ENCODE data around the gene MAPK8. TPM values are rescaled to one million over a fixed set of nuclear protein-coding genes. Genes with fewer than 3 reads are reported as not detected.

Gene MAPK8
- total RNA-seq, 1 experiment from 2014 or later, result 34.8 TPM

GRCh38 chr10:48485711-48486110 is 179.2 kb downstream of the MAPK8 start:
- DNase-seq (ENCODE audit: low read depth, low spot score), result no peak
- in situ Hi-C loops (cut with HindIII; ENCODE audit: low pct_unique_long_range_greater_than_20kb, low sequenced_read_pairs), result no loop called here

DNA sequence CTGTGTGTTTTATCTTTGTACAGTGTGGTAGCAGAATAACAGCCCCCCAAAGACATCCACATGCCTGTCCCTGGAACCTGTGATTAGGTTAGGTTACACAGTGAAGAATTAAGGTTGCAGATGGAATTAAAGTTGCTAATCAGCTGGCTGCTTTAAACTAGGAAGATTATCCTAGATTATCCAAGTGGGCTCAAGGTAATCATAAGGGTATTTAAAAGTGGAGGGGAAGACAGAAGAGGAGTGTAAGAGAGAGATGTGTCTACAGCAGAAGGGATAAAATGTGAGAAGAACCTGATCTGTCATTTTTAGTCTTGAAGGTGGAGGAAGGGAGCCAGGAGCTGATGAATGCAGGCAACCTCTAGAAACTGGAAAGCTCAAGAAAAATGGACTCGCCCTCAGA is 180.8 kb downstream of the MAPK8 start:
- in situ Hi-C loops (cut with HindIII; ENCODE audit: low pct_unique_long_range_greater_than_20kb, low sequenced_read_pairs), result no loop called here
- no peak for DNase-seq (ENCODE audit: low read depth, low spot score)

Other genes starting within 250 kb of the MAPK8 start
- gene FRMPD2, start 32.0 kb upstream of the MAPK8 start, total RNA-seq (2014; rRNA removed; shearing (Covaris generic)), result not detected in 2 replicates

All from SK-MEL-5 (cell line).